ENCODE results near the gene BIK. TPM values are rescaled to one million over a fixed set of nuclear protein-coding genes. Genes with fewer than 3 reads are reported as not detected.

The BIK gene
- total RNA-seq, 2 experiments from 2014 or later, result 1.7 to 2.0 TPM

Other genes starting within 250 kb of the BIK start
- gene PACSIN2, start 95.6 kb upstream of the BIK start, total RNA-seq, result 10 to 100 TPM; 27.5 to 30.8 TPM
- gene TTLL1, start 21.4 kb upstream of the BIK start, total RNA-seq, result 1 to 10 TPM; 8.0 to 8.7 TPM
- 10 to 100 TPM; 10.9 to 11.6 TPM for gene MCAT, start 32.6 kb downstream of the BIK start, total RNA-seq
- gene TSPO, start 40.8 kb downstream of the BIK start, total RNA-seq, result 10 to 100 TPM; 90.0 to 91.8 TPM
- gene TTLL12, start 76.4 kb downstream of the BIK start, total RNA-seq, result 10 to 100 TPM; 49.3 to 52.9 TPM
- under 1 TPM in 1 of 2 experiments, not detected in 1; 0.03 TPM for gene SCUBE1, start 232.6 kb downstream of the BIK start, total RNA-seq

Measured in activated CD8-positive, alpha-beta T cell treated with anti-CD3 and anti-CD28 coated beads, Interleukin-2, amount 10 ng/mL, durations not matched to agents 7 days and 5 days (primary cell).